GM19397 (cell line): ENCODE data around the gene PICALM.
A peak's percentile ranks its signal among the peaks of the same experiment; 100 is the strongest.

ENCODE experiments used
- ATAC-seq: cut with Tn5 transposase; IDR thresholded peaks from one replicate; pipeline ENCODE4 v1.9.1; 2021; ENCODE audit warnings: mild to moderate bottlenecking, moderate library complexity; ENCODE audit not compliant: unreplicated experiment

PICALM gene

DNA sequence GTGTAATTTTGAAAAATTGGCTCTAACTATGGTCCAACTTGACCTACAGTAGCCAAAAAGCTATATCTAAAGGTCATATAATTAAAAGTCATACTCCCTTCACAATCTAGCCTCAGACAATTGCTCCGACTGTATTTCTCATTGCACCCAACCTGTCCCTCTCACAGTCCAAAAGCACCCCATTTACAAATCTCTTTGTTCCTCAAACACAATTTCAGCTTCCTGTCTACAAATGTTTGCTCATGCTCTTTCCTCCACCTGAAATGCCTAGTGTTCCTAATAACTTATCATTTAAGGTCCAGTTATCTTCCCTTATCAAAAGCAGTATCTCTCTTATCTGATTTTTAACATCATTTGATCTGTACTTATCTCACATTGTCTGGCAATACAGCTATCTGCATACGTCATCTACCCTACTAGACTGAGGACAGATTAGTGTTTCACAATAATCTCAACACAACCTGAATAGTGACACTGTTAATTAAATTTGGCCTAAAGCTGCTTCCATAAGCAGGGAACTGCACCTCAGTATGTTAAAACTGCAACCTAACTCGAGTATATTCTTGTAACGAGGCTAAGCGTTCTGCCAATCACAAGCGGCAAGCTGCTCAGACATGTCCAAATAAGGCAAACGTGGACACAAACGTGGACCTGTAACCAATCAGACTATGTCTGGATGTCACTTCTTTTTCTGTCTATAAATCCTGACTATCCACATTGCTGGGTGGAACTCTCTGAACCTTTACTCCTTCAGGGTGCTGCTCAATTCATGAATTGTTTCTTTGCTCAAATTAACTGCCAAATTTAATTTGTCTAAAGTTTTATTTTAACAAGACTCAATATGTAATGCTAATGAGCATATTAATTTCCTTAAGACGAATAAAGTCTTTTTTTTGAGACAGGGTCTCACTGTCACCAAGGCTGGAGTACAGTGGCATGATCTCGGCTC, 15.9 kb downstream of the PICALM start:
- ATAC-seq = no peak

DNA sequence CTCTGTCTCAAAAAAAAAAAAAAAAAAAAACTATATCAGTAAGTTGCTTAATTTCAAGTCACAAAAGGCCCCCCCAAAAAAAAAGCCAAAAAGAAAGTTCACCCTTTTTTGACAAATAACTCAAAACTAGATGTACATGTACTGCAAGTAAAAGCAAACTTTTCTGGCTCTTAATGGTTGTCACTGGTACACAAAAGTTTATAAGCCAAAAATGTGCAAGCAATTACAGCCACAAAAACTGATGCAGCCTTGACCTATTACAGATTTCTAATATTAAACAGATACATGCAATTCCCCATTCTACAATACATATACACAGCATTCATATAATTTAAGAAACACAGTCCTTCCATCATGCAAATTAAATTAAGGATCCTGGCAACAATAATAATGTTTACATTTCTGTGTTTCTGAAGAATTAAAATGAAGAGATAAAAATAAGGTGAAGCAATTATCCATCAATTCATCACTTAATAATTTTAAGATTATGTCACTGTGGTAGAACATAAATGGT, 18.6 kb downstream of the PICALM start:
- ATAC-seq = no peak

DNA sequence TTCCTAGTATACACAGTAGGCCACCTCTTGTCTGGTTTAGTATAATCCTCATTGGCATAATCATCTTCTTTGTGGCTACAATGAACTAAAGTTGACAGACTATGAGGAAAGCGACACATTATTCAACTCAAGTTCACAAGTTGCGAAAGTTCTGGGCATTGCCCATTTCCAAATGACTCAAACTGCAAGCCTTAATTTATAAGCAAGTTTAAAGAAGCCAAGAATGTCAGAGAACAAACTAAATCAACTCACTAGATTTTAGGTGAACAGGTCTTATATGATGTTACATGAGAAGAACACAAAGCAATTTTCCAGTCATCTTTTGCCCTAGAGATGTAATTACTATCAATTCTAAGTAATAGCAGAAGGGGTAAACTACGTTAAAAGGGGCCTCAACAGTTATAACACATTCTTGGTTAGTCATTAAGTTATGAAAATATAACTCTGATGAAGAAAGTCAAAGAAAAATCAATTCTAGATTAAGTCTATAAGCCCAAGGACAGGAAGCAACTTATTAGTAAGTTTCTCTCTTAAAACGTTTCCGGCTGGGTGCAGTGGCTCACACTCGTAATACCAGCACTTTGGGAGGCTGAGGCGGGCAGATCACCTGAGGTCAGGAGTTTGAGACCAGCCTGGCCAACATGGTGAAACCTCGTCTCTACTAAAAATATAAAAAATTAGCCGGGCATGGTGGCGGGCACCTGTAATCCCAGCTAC, 21.5 kb downstream of the PICALM start:
- ATAC-seq = peak; percentile 48

DNA sequence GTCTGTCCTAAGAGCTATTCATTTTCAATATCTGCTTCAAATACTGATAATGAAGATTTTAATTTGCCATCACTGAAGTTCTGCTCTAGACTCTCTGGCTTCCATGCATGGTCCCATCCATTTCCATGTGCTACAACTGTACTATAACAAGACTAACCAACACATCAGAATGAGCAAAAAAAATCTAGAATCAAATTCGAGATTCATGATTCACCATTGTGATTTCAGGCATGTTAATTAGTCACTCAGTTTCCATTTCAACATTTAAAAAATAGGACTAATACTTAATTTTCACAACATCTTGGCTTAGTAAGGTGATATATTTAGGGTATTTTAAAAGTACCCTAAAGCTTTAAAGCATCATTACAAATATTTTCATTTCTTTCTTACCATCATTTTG, 22.8 kb downstream of the PICALM start:
- no peak for ATAC-seq

DNA sequence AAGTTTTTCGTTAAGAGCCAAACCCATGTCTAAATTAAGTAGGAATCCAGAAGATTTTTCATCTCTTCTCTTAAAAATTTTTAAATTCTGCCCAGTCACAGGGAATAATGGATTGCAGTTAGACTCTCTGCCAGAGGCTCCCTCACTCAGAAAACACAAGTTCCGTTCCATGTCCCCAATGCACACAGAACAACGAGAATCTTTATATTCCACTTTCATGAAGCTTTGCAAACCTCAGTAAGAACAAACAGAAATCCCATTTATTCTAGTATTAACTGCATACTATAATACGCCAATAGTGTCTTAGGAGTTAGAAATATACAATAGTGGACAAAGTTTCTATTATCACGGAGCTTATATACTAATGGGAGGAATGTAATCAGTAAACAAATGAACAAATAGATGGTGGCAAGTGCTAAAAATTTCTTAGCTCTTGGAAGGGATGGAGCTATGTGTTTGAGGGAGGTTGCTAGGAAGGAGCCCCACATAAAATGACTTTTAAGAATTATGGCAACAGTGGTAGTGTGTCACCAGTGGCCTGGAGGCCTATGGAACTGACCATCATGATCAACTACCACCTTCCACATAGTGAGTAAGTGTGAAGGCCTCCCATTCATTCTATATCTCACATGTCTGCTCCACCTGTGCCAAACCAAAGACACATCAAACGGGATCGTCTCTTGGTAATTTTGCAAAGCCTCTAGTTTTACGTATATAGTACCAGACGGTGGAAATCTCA, 24.9 kb downstream of the PICALM start:
- ATAC-seq = no peak

DNA sequence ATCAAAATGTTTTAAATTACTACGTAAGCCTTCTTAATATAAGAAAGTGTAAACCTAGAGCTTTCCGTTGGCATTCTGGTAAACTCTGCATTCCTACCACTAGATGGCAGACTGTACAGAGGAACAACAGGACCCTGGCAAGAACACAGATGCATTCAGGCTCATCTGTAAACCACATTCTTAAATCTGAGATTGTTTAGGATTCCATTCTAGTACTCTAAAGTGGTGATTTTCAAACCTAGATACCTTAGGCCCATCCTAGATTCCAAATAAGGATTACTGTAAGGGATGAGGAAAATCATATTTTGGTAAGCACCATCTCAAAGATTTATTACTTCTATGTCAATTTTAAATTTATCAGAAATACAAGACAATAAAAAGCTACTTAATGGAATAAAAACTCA, 26.9 kb downstream of the PICALM start:
- ATAC-seq = no peak

DNA sequence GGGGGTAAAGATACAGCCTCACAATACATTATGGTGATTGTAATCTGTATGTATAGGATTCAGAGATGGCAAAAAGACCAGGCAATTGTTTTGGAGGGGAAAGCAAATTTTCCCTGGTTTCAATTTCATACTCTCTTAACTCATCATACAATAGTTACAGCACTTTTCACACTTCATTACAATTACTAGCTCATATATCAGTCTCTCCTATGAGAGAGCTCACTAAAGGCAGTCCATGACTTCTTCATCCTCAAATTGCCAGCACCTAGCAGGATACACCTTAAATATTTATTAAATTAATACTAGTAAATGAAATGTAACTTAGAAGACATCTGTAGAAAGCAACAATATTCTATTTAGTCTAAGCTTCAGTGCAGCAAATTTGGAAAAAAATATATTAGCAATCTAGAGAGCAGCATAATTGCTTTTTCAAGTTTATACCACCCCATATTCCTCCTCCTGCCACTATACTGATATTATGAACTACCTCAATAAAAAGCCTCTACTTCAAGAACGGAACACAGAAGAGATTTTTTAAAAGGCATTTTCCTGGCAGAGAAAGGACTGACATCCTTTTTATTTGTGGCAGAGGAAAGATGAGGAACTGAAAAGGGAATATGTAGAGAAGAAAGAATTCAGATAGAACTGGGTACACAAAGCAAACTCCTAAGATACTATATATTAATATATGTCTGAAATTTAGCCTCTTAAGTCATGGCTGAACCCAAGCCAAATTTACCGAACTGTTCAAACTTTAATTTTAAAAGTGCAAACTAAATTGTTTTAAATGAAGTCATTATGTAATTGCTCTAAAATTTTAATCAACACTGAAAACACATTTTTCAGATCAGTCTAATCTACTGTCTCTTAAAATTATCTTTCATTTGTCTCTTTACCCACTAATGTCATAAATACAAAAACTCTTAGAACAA, 27.7 kb downstream of the PICALM start:
- no peak for ATAC-seq

DNA sequence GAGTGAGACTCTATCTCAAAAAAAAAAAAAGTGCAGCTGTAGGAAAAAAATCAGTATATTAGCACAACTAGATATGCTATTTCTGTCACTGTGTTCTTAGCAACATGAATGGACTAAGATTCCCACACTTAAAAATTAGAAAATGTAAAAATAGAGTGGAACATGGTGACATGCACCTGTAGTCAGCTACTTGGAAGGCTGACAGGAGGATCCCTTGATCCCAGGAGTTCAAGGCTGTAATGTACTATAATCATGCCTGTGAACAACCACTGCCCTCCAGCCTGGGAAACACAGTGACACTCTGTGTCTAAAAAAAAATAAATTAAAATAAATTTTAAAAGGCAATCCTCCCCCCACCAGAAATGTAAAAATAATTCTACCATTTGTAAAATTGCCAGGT, 29.8 kb downstream of the PICALM start:
- no peak for ATAC-seq

DNA sequence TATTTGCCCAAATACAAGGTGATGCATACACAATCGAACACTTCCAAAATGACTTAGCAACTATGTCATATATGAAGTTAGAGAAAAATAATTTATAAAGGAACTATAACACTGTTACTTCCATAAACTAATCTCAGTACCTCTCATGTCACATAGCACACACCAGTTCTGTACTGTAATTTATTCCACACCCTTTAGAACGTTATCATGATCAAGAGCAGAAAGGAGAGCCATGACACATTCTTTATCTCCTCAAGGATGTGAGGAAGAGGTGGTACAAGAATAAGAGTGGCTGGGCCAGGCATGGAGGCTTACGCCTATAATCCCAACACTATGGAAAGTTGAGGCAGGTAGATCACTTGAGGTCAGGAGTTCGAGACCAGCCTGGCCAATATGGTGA, 31.1 kb downstream of the PICALM start:
- ATAC-seq = no peak

DNA sequence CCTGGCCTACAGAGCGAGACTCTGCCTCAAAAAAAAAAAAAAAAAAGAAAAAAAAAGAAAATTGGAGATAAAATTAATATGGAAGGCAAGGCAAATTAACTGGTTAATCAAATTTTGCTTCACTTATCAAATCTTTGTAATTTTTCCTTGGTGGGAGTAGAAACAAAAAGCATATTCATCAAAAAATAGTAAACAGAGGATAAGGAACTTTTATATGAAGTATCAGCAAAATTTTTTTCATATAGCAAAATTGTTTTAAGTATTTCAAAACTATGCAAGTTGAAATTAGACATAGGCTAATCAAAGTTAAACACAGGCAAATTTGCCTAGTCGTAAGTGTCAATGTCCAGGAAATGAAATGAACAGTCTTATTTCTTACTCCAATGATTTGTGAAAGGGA, 33.0 kb downstream of the PICALM start:
- ATAC-seq = no peak

DNA sequence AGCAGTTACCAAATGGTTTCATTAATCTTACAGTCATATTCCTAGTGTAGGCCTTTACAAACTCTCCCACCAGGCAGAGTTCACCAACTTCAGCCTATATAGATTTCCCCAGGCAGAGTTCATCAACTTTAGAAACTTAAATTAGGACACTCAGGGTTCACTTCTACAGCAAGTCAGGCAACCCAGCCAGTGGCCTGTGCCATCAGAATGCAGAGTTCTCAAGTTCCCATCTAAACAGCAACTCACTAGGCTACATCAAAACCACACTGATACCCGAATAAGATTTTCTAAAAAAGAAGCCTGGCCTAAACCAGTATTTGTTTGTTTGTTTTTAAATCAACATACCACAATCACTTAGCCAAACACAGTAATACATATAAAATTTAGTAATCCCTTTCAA, 33.7 kb downstream of the PICALM start:
- ATAC-seq = no peak

DNA sequence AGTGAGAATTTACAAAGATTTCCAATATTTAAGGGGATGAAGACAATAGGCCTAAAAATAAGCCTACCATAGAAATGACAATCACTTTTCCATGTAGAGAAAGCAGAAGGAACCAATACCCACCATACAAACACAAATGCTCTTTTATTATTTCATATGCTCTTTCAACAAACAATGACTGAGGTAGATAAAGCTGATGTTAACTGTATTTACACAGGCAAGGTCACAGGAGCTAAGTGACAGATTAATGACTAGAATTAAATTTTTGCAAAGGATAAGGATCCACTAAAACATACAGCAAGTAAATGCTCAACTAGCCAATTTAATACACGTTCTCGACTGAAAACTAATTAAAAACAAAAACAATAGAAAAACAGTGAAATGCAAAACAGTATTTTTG, 34.2 kb downstream of the PICALM start:
- ATAC-seq = no peak

DNA sequence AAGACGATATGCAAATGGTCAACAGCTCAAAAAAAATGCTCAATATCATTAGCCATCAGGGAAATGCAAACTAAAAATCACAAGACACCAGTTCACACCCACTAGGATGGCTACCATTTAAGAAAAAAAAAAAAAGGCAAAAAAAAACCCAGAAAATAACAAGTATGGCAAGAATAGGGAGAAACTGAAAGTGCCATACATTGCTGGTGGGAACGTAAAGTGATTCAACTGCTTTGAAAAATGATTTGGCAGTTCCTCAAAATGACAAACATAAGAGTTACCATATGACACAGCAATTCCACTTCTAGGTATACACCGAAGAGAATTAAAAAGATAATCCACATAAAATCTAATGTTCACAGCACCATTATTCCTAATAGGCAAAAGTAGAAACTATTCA, 47.5 kb downstream of the PICALM start:
- no peak for ATAC-seq

DNA sequence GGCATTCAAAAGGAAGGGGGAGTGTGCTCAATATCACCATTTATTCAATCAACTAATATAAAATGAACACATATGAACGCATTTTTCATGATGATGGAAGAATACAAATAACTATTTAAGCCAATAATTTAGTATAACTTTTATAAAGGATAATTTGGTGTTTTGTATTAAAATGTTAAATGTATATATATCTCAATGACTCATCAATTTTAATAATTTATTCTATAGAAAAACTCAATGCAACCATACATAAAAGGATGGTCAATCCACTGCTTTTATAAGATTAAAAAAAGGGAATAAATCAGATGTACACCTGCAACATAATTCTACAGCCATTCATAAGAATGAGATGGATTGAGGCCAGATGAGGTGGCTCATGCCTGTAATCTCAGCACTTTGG, 50.6 kb downstream of the PICALM start:
- ATAC-seq = no peak

DNA sequence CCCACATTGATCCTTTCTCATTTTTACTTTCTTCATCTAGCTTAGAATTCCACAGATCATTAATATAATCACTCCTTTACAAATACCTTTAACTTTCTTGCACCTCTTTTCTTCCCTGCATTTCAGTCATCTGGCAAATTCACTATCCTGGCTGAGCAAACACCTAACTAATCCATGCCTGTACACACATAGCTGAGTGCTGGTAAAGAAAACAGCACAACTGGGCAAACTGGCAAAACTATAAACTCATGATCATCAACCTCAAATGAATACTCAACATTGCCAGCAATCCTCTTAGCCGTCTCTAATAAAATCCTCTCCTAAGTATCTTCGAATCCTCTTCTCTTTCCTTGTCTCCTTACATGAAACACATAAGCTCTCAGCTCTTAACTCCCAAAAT, 52.4 kb downstream of the PICALM start:
- ATAC-seq = no peak

DNA sequence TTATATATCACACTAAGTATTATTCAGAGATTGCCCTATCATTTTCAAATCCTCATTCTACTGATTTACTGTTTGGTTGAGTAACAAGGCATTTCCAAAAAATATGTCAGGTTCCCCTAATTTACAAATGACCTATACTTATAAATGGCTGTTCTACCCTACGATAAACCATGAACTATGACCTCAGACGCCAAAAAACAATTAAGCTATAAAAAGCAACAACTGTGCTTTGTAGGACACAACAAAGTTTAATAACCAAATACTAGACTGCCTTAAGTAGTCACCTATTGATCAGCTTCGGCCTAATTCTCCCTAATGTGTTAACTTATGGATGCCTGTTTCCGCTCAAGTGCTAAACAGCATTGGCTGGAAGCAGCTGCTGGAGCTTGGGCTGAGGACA, 53.2 kb downstream of the PICALM start:
- no peak for ATAC-seq

DNA sequence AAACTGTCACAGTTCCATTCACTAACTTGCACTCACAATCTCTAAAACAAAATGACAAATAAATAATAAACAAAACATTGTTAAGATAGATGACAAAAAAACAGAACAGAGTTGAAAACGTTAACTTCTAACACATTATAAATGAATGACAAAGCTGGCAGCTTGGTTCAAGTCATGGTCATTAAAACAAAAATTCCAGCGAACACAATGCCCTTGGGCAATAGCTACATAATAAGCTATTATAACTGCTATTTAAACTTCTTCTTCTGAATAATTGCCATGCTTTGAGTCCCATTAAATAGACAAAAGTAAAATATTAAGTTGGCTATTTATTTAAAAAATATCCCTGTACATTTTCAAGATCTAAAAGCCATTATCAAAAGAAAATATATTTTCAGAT, 54.7 kb downstream of the PICALM start:
- ATAC-seq = no peak

DNA sequence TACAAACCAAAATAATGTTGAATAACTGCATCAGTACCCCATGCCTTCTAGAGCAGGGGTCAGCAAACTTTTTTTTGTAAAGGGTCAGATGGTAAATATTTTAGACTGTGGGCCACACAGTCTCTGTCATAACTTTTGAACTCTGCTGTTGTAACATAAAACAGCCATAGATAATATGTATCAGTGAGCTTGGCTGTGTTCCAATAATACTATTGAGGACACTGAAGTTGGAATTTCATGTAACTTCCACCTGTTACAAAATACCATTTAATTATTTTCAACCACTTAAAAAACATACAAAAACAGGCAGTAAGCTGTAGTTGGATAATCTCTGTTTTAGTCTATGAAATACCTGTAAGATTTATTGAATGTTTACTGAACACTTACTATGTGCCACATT, 55.2 kb downstream of the PICALM start:
- ATAC-seq = no peak

DNA sequence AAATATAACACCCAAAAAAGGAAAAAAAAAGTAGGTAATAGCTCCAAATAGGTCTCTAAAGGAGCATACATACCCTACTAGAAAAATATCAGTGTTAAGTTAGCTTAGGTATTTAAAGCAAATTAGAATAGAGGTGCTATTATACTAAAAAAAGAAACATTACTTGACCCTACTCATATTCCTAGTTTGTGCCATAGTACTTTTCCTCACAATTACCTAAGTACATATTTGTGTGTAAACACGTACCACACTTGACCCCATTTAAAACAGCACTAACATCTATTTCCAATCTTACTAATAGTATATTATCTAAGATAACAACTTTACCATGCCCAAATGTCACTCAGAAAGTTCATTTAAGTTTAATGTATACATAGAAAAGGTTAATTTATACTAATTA, 57.7 kb downstream of the PICALM start:
- ATAC-seq = no peak

DNA sequence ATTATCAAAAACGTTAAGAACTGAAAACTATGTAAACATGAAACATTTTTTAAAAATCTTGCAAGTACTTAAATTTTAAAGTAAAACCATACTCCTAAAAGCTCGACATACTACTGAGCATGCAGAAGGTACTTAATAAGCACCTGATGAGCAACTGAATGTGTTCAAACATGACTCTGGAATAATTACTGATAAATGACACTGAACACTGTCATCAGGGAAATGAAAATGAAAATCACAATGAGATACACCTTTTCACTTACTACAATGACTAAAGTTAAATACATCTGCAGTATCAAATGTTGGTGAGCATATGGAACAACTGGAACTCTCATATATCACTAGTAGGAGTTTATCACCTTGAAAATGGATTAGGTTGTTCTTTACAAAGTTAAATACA, 65.2 kb downstream of the PICALM start:
- no peak for ATAC-seq
